Measurements from ENCODE around the gene MGA.
"Not testable (repeated sequence)": the region's sequence is repeated elsewhere in the genome, so short reads cannot be mapped to it uniquely, and the experiment has no call there.

The MGA gene

DNA sequence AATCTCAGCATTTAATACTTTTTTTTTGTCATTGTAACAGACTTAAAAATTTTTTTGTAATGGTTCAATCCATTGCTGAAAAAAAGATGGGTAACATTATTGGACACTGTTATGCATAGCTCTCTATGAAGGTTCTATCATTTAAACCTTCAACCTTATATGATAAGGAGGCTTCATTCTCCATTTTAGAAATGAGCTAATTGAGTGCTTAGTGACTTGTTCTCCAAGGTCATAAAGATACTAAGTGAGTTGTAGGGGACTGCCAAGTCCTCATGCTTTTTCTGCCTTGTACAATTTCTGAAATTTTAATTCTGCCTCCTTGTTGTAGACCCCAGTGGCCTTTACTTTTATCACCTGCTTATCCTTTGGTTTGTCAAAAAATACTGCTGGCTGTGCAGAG, 56.7 kb downstream of the MGA start:
- Histone ChIP-seq H3K27ac (no peak overlapping the region), H3K27me3 (replicated peaks) (no peaks in the 10 kb centered on the region), H3K4me3 (ENCODE audit: low read depth, low read length) (no peak overlapping the region), H3K36me3 (replicated peaks) (peaks cover 10% of the 10 kb centered on the region)
- in situ Hi-C loops (cut with HindIII; ENCODE audit: low pct_ligation_motif_present, low sequenced_read_pairs): no loop called here
- TF ChIP-seq, protein P1, sequence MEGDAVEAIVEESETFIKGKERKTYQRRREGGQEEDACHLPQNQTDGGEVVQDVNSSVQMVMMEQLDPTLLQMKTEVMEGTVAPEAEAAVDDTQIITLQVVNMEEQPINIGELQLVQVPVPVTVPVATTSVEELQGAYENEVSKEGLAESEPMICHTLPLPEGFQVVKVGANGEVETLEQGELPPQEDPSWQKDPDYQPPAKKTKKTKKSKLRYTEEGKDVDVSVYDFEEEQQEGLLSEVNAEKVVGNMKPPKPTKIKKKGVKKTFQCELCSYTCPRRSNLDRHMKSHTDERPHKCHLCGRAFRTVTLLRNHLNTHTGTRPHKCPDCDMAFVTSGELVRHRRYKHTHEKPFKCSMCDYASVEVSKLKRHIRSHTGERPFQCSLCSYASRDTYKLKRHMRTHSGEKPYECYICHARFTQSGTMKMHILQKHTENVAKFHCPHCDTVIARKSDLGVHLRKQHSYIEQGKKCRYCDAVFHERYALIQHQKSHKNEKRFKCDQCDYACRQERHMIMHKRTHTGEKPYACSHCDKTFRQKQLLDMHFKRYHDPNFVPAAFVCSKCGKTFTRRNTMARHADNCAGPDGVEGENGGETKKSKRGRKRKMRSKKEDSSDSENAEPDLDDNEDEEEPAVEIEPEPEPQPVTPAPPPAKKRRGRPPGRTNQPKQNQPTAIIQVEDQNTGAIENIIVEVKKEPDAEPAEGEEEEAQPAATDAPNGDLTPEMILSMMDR (IDR thresholded peaks at IDR 0.05; ENCODE audit: low read depth, low read length, missing control alignments): no peak
- no peak for DNase-seq

DNA sequence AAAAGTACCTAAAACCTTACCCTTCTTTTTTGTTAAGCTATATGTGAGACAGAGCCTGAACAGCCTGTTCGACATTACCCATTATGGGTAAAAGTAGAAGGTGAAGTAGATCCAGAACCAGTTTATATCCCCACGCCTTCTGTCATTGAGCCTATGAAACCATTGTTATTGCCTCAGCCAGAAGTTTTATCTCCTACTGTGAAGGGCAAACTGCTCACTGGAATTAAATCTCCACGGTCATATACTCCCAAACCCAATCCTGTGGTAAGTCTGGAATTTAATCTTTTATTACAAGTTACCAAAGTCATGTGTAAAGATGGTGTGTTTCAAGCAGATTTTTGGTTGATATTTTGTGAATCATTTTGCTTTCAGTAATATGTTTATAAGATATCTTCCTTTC, 66.9 kb downstream of the MGA start:
- DNase-seq: peak; percentile 37
- in situ Hi-C loops (cut with HindIII; ENCODE audit: low pct_ligation_motif_present, low sequenced_read_pairs): no loop called here
- TF ChIP-seq, protein P1 (IDR thresholded peaks at IDR 0.05; ENCODE audit: low read depth, low read length, missing control alignments): no peak

DNA sequence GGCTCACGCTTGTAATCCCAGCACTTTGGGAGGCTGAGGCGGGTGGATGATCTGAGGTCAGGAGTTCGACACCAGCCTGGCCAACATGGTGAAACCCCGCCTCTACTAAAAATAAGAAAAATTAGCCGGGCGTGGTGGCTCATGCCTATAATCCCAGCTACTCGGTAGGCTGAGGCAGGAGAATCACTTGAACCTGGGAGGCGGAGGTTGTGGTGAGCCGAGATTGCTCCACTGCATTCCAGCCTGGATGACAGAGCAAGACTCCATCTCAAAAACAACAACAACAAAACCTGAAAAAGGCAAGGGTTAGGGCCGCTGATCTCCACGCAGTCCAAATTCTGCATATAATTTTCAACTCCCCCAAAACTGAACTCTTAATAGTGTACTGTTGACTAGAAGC, 67.9 kb downstream of the MGA start:
- H3K36me3 ChIP-seq (replicated peaks); in situ Hi-C loops (cut with HindIII; ENCODE audit: low pct_ligation_motif_present, low sequenced_read_pairs); H3K27me3 ChIP-seq (replicated peaks); H3K4me3 ChIP-seq (ENCODE audit: low read depth, low read length); H3K27ac ChIP-seq: not testable (repeated sequence)
- DNase-seq: peak; percentile 42

More for the DNA sequence above, 66.9 kb downstream of the MGA start:
- H3K27me3 ChIP-seq (replicated peaks): no peaks in the 10 kb centered on the region
- no peak overlapping the region for H3K27ac ChIP-seq
- H3K36me3 ChIP-seq (replicated peaks): no peaks in the 10 kb centered on the region
- H3K4me3 ChIP-seq (ENCODE audit: low read depth, low read length): no peak overlapping the region

DNA sequence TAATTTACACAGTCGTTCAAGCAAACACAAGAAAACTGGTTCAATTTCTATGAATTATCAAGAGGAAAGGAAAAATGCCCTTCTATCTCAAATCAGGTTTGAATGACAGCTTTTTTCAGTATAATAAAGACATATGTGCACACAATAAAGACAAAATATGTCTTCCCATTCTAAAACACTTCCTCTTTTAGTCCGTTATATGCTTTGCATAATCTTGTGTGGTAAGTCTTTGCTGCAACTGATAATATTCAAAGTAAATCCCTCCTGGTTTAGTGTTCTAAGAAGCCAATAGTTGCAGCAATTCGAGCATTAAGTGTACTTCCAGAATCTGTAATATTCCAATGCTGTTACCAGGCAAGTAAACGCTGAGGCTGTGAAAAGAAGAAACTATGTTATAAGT, 70.3 kb downstream of the MGA start:
- H3K27ac ChIP-seq: no peak overlapping the region
- TF ChIP-seq, protein P1 (IDR thresholded peaks at IDR 0.05; ENCODE audit: low read depth, low read length, missing control alignments): no peak
- no peak for DNase-seq
- in situ Hi-C loops (cut with HindIII; ENCODE audit: low pct_ligation_motif_present, low sequenced_read_pairs): no loop called here
- no peak overlapping the region for H3K4me3 ChIP-seq (ENCODE audit: low read depth, low read length)
- H3K27me3 ChIP-seq (replicated peaks): no peaks in the 10 kb centered on the region
- H3K36me3 ChIP-seq (replicated peaks): peaks cover 7% of the 10 kb centered on the region

DNA sequence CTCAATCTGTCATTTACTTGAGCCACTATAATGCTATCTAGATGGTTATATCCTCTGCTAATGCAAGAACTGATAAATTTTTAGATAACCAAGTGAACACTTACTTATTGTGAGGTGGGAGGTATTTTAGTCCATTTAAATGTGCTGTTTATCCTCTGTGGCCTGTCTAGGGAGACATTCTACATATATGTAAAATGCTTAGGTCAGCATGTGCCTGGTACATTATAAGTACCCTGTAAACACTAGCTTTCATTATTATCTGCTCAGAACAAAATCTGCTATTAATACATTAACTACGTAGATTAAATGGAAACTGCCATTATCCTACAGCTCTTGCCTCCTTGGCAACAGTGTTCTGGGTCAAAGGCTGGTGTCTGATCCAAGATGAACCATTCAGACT, 72.3 kb downstream of the MGA start:
- Histone ChIP-seq H3K27me3 (replicated peaks) (no peaks in the 10 kb centered on the region), H3K4me3 (ENCODE audit: low read depth, low read length) (no peak overlapping the region), H3K27ac (no peak overlapping the region), H3K36me3 (replicated peaks) (peaks cover 18% of the 10 kb centered on the region)
- in situ Hi-C loops (cut with HindIII; ENCODE audit: low pct_ligation_motif_present, low sequenced_read_pairs): no loop called here
- DNase-seq: no peak
- TF ChIP-seq, protein P1 (IDR thresholded peaks at IDR 0.05; ENCODE audit: low read depth, low read length, missing control alignments): no peak

DNA sequence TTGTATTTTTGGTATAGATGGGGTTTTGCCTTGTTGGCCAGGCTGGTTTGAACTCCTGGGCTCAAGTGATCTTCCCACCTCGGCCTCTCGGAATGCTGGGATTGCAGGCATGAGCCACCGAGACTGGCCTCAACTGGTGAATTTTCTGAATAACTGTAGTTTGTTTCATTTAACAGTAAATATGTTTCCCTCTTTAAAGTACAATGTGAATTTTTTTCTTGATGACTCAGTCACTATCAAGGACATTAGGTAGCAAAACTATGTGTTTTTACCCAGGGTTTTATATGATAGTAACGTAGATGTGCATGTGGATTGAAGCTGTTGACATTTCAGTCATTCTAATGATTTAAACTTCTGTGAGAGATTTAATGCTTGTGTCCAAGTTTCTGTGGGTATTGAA, 73.9 kb downstream of the MGA start:
- H3K27me3 ChIP-seq (replicated peaks): no peaks in the 10 kb centered on the region
- in situ Hi-C loops (cut with HindIII; ENCODE audit: low pct_ligation_motif_present, low sequenced_read_pairs): no loop called here
- H3K4me3 ChIP-seq (ENCODE audit: low read depth, low read length): no peak overlapping the region
- TF ChIP-seq, protein P1 (IDR thresholded peaks at IDR 0.05; ENCODE audit: low read depth, low read length, missing control alignments): no peak
- no peak overlapping the region for H3K27ac ChIP-seq
- H3K36me3 ChIP-seq (replicated peaks): peaks cover 24% of the 10 kb centered on the region
- no peak for DNase-seq

All from brain microvascular endothelial cell (primary cell).